Keratinocyte (primary cell): ENCODE data around the gene GALNT14.

ENCODE experiments used
- CTCF ChIP-seq, 3 experiments: IDR thresholded peaks in 1 of 3; conservative IDR thresholded peaks in 1 of 3; optimal IDR thresholded peaks in 1 of 3; 2 replicates in 2 of 3; 3 replicates in 1 of 3; pipeline versions ENCODE3 to v1.5.1; 2011; ENCODE audit warnings: low read length in 3 of 3, mild to moderate bottlenecking in 3 of 3, moderate library complexity in 2 of 3, control low read depth in 1 of 3, inconsistent platforms in 1 of 3; ENCODE audit not compliant: insufficient read depth in 2 of 3; ENCODE audit errors: extremely low read depth in 1 of 3
- EZH2 ChIP-seq: IDR thresholded peaks from one replicate; pipeline ENCODE4 v1.6.1; 2012; ENCODE audit warnings: inconsistent platforms, mild to moderate bottlenecking, low read length, moderate library complexity

DNA sequence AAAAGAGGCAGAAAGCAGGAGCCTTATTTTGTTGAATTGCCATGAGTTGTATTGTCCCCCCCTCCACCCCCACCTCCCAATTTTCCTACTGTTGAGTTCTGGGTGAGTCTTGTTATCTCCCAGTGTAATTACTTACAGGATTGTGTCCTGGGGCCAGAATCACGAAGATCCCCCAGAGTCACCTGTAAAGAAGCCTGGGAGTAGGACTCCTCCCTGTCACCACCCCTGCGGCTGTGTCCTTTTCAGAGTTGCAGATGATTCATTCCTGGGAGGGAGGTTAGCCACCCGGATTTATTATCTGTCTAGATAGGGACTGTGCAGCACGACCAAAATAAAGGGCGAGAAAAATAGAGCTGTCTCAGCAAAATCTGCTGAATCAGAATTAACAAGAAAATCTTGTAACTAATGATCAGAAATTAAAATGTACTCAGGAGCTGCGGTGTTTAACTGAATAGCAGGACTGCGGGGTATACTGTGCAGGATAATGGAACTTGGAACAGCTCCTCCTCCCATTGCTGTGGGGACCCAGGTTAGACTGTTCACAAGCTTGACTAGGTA lies 249.3 kb downstream of the GALNT14 start:
- TF ChIP-seq EZH2 (no peak), CTCF (optimal IDR thresholded peaks at IDR 0.05 in 1 of 3, IDR thresholded peaks at IDR 0.05 in 1 of 3, conservative IDR thresholded peaks at IDR 0.05 in 1 of 3; ENCODE audit: extremely low read depth in 1 of 3, insufficient read depth in 2 of 3, low read length in 3 of 3) (no peak)
